WTC11 (cell line): Measurements from ENCODE around the gene TEKTIP1. TPM values are rescaled to one million over a fixed set of nuclear protein-coding genes. Genes with fewer than 3 reads are reported as not detected.

Experiments
- ATAC-seq: fragments of 200-7000 bp; cut with Tn5 transposase; 2 replicates; pipeline ENCODE4 v1.10.0; 2021; ENCODE audit warnings: mild to moderate bottlenecking, moderate library complexity
- CTCF ChIA-PET: fragments of 300-600 bp; sonication (Branson Sonifier 250); formaldehyde crosslinking; loops from one replicate; lab custom pipeline; 2021; ENCODE audit warnings: antibody characterized with exemption; lab: Charles Lee
- POLR2A ChIA-PET: fragments of 350-600 bp; sonication (Branson Sonifier 250); formaldehyde crosslinking; loops from one replicate; lab custom pipeline; 2021; ENCODE audit warnings: antibody characterized with exemption; lab: Charles Lee
- DNase-seq: peaks from one replicate; pipeline ENCODE4 v3.0.0; 2021; ENCODE audit warnings: low spot score
- H3K27ac Mint-ChIP-seq: 2 replicates; pipeline ENCODE4 v1.8.0; 2021; ENCODE audit warnings: mixed read lengths
- H3K27me3 Mint-ChIP-seq: 2 replicates; pipeline ENCODE4 v1.8.0; 2021; ENCODE audit warnings: low read depth, mild to moderate bottlenecking, moderate library complexity, mixed read lengths
- H3K36me3 Mint-ChIP-seq: 2 replicates; pipeline ENCODE4 v1.8.0; 2021; ENCODE audit warnings: mixed read lengths
- H3K4me1 Mint-ChIP-seq: 2 replicates; pipeline ENCODE4 v1.8.0; 2022; ENCODE audit warnings: mixed read lengths
- H3K4me3 Mint-ChIP-seq: 2 replicates; pipeline ENCODE4 v1.8.0; 2021; ENCODE audit warnings: mild to moderate bottlenecking, moderate library complexity, mixed read lengths
- H3K9me3 Mint-ChIP-seq: 2 replicates; pipeline ENCODE4 v1.8.0; 2021; ENCODE audit warnings: mixed read lengths
- ARID4B ChIP-seq: sonication (generic); formaldehyde crosslinking; IDR thresholded peaks from 2 replicates; pipeline ENCODE4 v1.8.0; 2023; ENCODE audit warnings: missing genetic modification reagents, mild to moderate bottlenecking, borderline replicate concordance
- ATF6 ChIP-seq: sonication (generic); formaldehyde crosslinking; IDR thresholded peaks from 2 replicates; pipeline ENCODE4 v1.8.1; 2023; ENCODE audit warnings: mild to moderate bottlenecking, missing genetic modification reagents
- CBFB ChIP-seq: sonication (generic); formaldehyde crosslinking; IDR thresholded peaks from 2 replicates; pipeline ENCODE4 v1.8.1; 2022; ENCODE audit warnings: mild to moderate bottlenecking, low read depth, missing genetic modification reagents
- CDX4 ChIP-seq: fragments of 250-450 bp; sonication (Bioruptor Pico); IDR thresholded peaks from 2 replicates; pipeline ENCODE4 v1.9.0; 2021; ENCODE audit warnings: moderate library complexity, mild to moderate bottlenecking, inconsistent platforms, borderline replicate concordance
- E2F1 ChIP-seq: sonication (generic); formaldehyde crosslinking; IDR thresholded peaks from 2 replicates; pipeline ENCODE4 v1.8.0; 2022; ENCODE audit warnings: mild to moderate bottlenecking, missing genetic modification reagents
- ESRRA ChIP-seq: sonication (generic); formaldehyde crosslinking; IDR thresholded peaks from 2 replicates; pipeline ENCODE4 v1.8.1; 2022; ENCODE audit warnings: mild to moderate bottlenecking, missing genetic modification reagents, borderline replicate concordance
- ETV6 ChIP-seq: sonication (generic); formaldehyde crosslinking; IDR thresholded peaks from 2 replicates; pipeline ENCODE4 v1.8.1; 2022; ENCODE audit warnings: mild to moderate bottlenecking, missing genetic modification reagents
- FOXP4 ChIP-seq: sonication (generic); formaldehyde crosslinking; IDR thresholded peaks from 2 replicates; pipeline ENCODE4 v1.8.0; 2022; ENCODE audit warnings: mild to moderate bottlenecking, missing genetic modification reagents
- JUN ChIP-seq: sonication (generic); formaldehyde crosslinking; IDR thresholded peaks from 2 replicates; pipeline ENCODE4 v1.8.0; 2023; ENCODE audit warnings: mild to moderate bottlenecking, missing genetic modification reagents
- MLX ChIP-seq: sonication (generic); formaldehyde crosslinking; IDR thresholded peaks from 2 replicates; pipeline ENCODE4 v1.8.1; 2023; ENCODE audit warnings: mild to moderate bottlenecking, missing genetic modification reagents, moderate library complexity
- TEAD1 ChIP-seq: sonication (generic); formaldehyde crosslinking; IDR thresholded peaks from 2 replicates; pipeline ENCODE4 v1.8.0; 2022; ENCODE audit warnings: mild to moderate bottlenecking, missing genetic modification reagents
- ZBTB21 ChIP-seq: sonication (generic); formaldehyde crosslinking; IDR thresholded peaks from 2 replicates; pipeline ENCODE4 v1.8.1; 2023; ENCODE audit warnings: mild to moderate bottlenecking, missing genetic modification reagents, borderline replicate concordance
- ZBTB43 ChIP-seq: sonication (generic); formaldehyde crosslinking; IDR thresholded peaks from 2 replicates; pipeline ENCODE4 v1.8.1; 2023; ENCODE audit warnings: mild to moderate bottlenecking, missing genetic modification reagents
- ZNF396 ChIP-seq: fragments of 250-450 bp; sonication (Bioruptor Pico); IDR thresholded peaks from 2 replicates; pipeline ENCODE4 v1.8.0; 2021; ENCODE audit warnings: mild to moderate bottlenecking, moderate library complexity, borderline replicate concordance
- ZNF423 ChIP-seq: fragments of 250-450 bp; sonication (Bioruptor Pico); IDR thresholded peaks from 2 replicates; pipeline ENCODE4 v2.1.2; 2022; ENCODE audit warnings: mild to moderate bottlenecking, moderate library complexity
- ZNF671 ChIP-seq: fragments of 250-450 bp; sonication (Bioruptor Pico); IDR thresholded peaks from 2 replicates; pipeline ENCODE4 v1.8.0; 2021; ENCODE audit warnings: mild to moderate bottlenecking
- total RNA-seq: library from RNA; stranded (reverse); gene quantifications from 3 replicates; pipeline ENCODE4 v1.2.3, GENCODE V29; 2021

Gene TEKTIP1
- total RNA-seq, 1 experiment from 2014 or later, result 6.3 TPM

- Mint-ChIP-seq H3K4me1 (peaks cover 12% of the 10 kb centered on the region), H3K36me3 (no peaks in the 10 kb centered on the region), H3K9me3 (no peaks in the 10 kb centered on the region), H3K27ac (no peak overlapping the region; the same call in 1 of the 2 replicates), H3K4me3 (peak overlapping the region; percentile 93), H3K27me3 (peaks cover 26% of the 10 kb centered on the region)
- no peak for TF ChIP-seq ETV6 (CRISPR knock-in tag)
- TF ChIP-seq E2F1, result no peak
- TF ChIP-seq JUN (CRISPR knock-in tag), result no peak
- no peak for TF ChIP-seq ZNF423 (CRISPR knock-in tag)
- TF ChIP-seq ATF6 (CRISPR knock-in tag), result no peak
- TF ChIP-seq MLX (CRISPR knock-in tag), result no peak
- no peak for TF ChIP-seq ZBTB21 (CRISPR knock-in tag)
- no peak for TF ChIP-seq CDX4 (CRISPR knock-in tag)
- TF ChIP-seq CBFB (CRISPR knock-in tag), result no peak
- TF ChIP-seq ZNF396 (CRISPR knock-in tag), result no peak
- no peak for TF ChIP-seq ZBTB43 (CRISPR knock-in tag)
- no peak for TF ChIP-seq TEAD1 (CRISPR knock-in tag)
- no peak for TF ChIP-seq ESRRA (CRISPR knock-in tag)
- no peak for TF ChIP-seq ZNF671 (CRISPR knock-in tag)
- DNase-seq (no peak), ATAC-seq (no peak)
- CTCF ChIA-PET, result interaction anchor here (1.3 to 2.7 kb wide), 4 partner anchors 8 to 21 kb away, joined by 5 to 20 read pairs (median 6); no protein-coding TSS in a partner anchor
- POLR2A ChIA-PET, result interaction anchor here (0.6 to 1.4 kb wide), 4 partner anchors 10 to 112 kb away, joined by 3 to 4 read pairs (median 3); no protein-coding TSS in a partner anchor
Measured at GRCh38 chr19:3555653-3556422, 16.9 kb downstream of the TEKTIP1 start.

GRCh38 chr19:3556423-3556977 lies 17.5 kb downstream of the TEKTIP1 start:
- Mint-ChIP-seq H3K4me3 (peak overlapping the region; percentile 93), H3K27ac (no peak overlapping the region), H3K4me1 (peaks cover 12% of the 10 kb centered on the region), H3K27me3 (peaks cover 27% of the 10 kb centered on the region), H3K36me3 (no peaks in the 10 kb centered on the region), H3K9me3 (no peaks in the 10 kb centered on the region)
- TF ChIP-seq ARID4B (CRISPR knock-in tag) (no peak), JUN (CRISPR knock-in tag) (no peak), FOXP4 (CRISPR knock-in tag) (no peak)
- CTCF ChIA-PET, result interaction anchor here (1.0 to 2.7 kb wide), 5 partner anchors 9 to 71 kb away, joined by 4 to 20 read pairs (median 5); no protein-coding TSS in a partner anchor
- ATAC-seq (no peak), DNase-seq (no peak)
- POLR2A ChIA-PET, result interaction anchor here (0.7 to 1.4 kb wide), 3 partner anchors 10 to 112 kb away, joined by 3 to 4 read pairs (median 3); no protein-coding TSS in a partner anchor
